ENCODE results near the gene DIDO1.

GRCh38 chr20:62838128-62838891, 88.0 kb downstream of the DIDO1 start:
- no peak for TF ChIP-seq CTCF (IDR thresholded peaks at IDR 0.05)
- TF ChIP-seq POLR2AphosphoS5 (IDR thresholded peaks at IDR 0.05; ENCODE audit: insufficient read depth in 1 of 2, low read depth in 1 of 2) = peak; percentile 9 to 25

Measured in vagina (tissue), 2 donors.